DMS153 treated with DMSO at 0.1 percent for 48 hours (cell line): ENCODE data around the gene LCLAT1.

ENCODE experiments used
- DNase-seq: peaks from one replicate; lab custom pipeline; 2025; ENCODE audit not compliant: unreplicated experiment; lab: John Stamatoyannopoulos, UW

LCLAT1 gene

GRCh38 chr2:30422444-30423040 lies 24.5 kb upstream of the LCLAT1 start:
- DNase-seq = no peak

DNA sequence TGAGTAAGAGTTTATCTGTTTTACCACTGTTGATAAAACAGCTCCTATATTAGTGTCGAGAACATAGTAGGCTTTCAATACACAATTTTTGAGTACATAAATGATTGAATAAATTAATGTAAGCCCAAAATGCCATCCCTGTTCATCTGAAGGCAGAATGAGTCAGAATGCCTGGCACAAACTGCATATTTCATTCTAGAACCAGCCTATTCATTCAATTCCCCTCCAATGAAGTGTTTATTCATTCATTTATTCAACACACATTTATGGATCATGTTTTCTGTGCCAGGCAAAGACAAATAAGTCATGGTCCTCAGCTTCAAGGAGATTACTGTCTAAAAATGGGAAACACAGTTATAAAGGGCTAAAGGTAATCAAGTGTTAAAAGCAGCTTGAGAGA lies 22.8 kb upstream of the LCLAT1 start:
- DNase-seq = no peak

GRCh38 chr2:30425326-30425725 lies 21.7 kb upstream of the LCLAT1 start:
- DNase-seq = no peak

- no peak for DNase-seq
Observed at GRCh38 chr2:30427606-30428347, 19.3 kb upstream of the LCLAT1 start.

- DNase-seq = no peak
Observed at GRCh38 chr2:30428348-30428662, 18.7 kb upstream of the LCLAT1 start.

- DNase-seq = no peak
Observed at GRCh38 chr2:30428827-30429461, 18.1 kb upstream of the LCLAT1 start.

DNA sequence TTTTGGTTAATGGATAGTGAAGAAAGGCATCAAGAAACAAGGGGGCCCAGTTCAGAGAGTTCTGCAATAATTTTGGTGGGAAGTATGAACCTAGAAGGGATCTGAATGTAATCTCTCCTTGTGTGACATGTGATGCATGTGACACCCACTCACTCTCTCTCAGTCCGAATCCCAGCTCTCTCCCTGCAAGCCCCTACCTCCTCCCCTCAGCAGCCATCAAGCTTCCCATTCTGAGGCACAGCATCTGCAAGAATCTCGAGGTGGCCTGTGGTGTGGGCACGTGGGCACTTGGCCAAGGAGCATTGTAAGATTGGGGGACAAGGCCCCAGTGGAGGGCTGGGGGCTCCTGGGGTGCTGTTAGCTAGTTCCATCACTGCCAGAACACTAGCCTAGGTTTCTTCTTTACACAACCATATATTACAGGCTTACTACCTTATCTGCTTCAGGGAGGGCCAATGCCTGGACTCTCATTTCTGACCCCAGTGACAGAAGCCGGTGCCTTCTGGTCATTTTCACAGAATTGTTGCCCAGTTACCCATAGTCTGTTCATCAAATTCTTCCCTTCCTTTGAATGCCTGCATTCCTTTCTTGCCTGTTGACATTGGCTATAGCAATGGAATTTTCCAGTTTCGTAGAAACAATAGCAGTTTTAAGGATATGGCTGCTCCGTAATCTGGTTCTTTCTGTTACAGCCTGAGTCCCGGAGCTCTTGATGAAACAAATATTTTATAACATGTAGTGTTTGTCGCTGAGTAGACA lies 13.3 kb upstream of the LCLAT1 start:
- DNase-seq = no peak

DNA sequence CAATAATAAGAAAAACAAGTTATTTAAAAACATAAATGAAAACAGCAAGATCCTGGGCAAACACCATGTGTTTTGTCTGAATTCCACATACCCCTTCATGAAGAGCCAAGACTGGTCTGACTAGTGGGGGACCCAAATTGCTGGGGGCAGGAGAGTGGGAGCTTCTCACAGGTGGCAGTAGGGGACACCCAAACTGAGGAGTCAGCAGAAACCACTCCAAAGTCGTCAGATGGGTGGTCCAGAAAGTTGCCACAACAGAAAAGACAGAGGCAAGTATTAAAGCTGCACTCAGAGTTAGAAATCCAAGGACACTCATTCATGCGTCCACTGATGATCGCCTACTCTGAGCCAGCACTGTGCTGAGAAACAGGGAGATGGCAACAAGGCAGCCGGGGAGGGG lies 12.3 kb upstream of the LCLAT1 start:
- no peak for DNase-seq

DNA sequence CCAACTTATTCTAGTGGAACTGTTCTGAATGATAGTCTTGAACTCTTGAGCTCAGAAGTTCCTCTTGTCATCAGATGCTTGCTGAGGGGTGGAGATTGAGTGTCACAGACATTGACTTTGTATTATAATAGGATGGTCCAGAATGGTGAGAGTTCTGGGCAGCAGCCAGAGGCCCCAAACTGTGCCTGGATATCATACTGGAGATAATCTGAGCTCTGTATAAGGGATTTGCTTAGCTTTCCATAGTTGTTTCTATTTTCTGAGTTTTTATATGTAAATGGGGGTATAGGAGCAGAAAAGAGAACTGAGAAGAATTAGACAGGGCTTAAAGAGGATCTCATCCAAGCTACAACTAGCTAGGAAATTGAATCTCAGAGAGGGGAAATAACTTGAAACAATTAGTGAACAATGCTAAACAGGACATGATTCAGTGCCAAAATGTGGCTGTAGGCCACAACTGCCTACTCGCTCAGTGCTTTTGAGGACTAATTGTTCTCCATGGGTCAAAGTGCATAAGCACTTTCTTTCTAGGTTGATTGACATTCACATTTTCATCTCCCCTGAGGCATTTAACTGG lies 10.1 kb upstream of the LCLAT1 start:
- no peak for DNase-seq

- no peak for DNase-seq
Observed at GRCh38 chr2:30437809-30438548, 9.1 kb upstream of the LCLAT1 start.

DNA sequence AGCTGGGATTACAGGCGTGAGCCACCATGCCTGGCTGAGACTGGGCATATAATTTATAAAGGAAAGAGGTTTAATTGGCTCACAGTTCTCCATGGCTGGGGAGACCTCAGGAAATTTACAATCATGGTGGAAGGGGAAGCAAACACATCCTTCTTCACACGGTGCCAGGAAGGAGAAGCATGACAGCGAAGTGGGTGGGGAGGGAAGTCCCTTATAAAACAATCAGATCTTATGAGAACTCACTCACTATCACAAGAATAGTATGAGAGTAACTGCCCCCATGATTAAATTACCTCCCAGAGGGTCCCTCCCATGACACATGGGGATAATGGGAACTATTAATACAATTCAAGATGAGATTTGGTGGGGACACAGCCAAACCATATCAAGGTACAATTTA lies 7.8 kb upstream of the LCLAT1 start:
- no peak for DNase-seq

DNA sequence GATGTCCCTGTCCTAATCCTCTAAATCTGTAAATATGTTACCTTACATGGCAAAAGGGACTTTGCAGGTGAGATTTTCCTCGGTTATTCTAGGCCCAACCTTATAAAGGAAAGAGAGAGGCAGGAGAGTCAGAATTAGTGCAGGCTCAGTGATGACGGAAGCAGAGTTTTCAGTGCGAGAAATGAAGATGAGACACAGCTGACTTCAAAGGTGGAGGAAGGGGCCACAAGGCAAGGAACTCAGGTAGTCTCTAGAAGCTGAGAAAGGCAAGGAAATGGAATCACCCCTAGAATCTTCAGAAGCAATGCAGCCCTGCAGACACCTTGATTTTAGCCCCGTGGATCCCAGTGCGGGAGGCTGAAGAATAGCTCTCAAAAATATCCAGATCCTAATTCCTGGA lies 7.2 kb upstream of the LCLAT1 start:
- DNase-seq = no peak

DNA sequence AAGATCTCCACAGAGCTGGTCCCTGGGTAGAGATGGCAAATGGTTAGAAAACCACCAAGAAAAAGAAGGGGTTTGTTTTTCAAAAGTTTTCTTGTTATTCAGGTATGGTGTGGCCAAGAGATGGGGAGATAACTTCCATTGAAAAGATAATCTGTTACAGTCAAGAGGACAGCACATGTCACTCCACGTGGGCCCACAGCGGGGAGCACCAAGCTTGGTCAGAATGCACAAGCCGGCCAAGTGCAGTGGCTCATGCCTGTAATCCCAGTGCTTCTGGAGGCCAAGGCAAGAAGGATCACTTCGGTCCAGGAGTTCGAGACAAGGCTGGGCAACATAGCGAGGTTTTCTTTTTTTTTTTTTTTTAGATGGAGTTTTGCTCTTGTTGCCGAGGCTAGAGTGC lies 6.0 kb upstream of the LCLAT1 start:
- no peak for DNase-seq

GRCh38 chr2:30443081-30443480 lies 4.0 kb upstream of the LCLAT1 start:
- DNase-seq = no peak

- no peak for DNase-seq
Observed at GRCh38 chr2:30444273-30444672, 2.8 kb upstream of the LCLAT1 start.

DNA sequence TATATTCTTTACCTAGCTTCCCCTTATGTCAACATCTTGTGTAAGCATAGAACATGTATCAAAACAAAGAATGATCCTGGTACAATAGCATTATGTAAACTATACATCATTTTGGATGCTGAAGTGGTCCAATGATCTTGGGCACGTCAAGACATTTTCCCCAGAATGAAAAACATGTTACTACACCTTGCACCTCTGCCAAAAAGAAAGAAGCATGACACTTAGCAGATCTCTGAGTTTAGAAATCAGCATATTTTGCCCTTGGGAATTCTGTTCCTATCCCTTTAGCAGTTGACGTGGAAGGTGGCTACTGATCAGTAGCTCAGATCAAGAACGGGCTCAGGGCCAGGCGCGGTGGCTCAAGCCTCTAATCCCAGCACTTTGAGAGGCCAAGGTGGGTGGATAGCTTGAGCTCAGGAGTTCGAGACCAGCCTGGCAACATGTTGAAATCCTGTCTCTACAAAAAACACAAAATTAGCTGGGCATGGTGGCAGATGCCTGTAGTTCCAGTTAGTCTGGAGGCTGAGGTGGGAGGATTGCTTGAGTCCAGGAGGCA lies 1.7 kb upstream of the LCLAT1 start:
- DNase-seq = no peak

GRCh38 chr2:30446602-30447148 lies 371 bp upstream of the LCLAT1 start:
- no peak for DNase-seq

DNA sequence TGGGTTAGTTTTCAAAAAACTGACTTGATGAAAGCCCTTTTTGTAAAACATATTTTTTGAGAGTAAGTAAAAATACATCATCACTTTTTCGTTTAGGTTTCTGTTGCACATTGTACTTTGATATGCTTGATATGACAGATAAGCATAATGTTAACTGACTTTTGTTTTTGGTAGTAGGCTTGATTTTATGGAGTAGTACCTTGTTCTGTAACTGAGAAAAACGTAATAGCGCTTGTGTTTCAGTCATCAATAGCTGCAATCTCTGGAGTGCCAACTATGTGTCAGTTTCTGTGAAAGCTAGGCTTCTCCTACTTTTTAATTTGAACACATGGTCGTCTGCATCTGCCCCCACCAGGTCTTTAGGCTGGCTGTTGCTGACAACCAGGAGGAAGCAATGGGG lies 1.3 kb downstream of the LCLAT1 start:
- DNase-seq = no peak

DNA sequence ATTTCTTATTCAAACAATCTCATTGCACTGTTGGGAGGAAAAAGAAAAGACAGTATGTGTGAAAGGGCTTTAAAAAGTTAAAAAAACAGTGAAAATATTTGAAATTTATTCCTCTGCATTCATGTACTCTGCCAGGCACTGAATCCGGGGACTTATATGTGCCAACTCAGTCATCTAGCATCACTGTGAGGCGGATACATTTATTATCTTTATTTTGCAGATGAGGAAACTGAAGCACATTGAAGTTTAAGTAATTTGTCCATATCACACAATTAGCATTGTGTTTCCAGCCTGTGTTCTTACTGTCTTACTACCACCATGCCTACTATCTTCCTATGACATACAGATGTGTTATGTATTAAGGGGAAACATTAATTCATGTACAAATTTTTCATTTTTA lies 1.8 kb downstream of the LCLAT1 start:
- no peak for DNase-seq

- DNase-seq = no peak
Observed at GRCh38 chr2:30450025-30450424, 3.0 kb downstream of the LCLAT1 start.
